Activated T-helper 17 cell treated with anti-CD3 and anti-CD28 coated beads, Interleukin-2, amount 50 U/mL, for 72 hours (primary cell): ENCODE data around the gene FGF23. TPM values are rescaled to one million over a fixed set of nuclear protein-coding genes. Genes with fewer than 3 reads are reported as not detected.
A peak's percentile ranks its signal among the peaks of the same experiment; 100 is the strongest.
"Not testable (repeated sequence)": the region's sequence is repeated elsewhere in the genome, so short reads cannot be mapped to it uniquely, and the experiment has no call there.

Source experiments
- ATAC-seq: fragments of 150-1000 bp; cut with Tn5 transposase; replicated peaks from 2 replicates; pipeline ENCODE4 v1.10.0; 2021; ENCODE audit warnings: mild to moderate bottlenecking, moderate library complexity
- H3K27ac Mint-ChIP-seq: one replicate; pipeline ENCODE4 v1.8.0; 2022; ENCODE audit warnings: mixed read lengths
- H3K27me3 Mint-ChIP-seq: one replicate; pipeline ENCODE4 v1.8.0; 2022; ENCODE audit warnings: mixed read lengths
- H3K36me3 Mint-ChIP-seq: one replicate; pipeline ENCODE4 v1.8.0; 2022; ENCODE audit warnings: low read depth, mild to moderate bottlenecking, mixed read lengths
- H3K4me1 Mint-ChIP-seq: one replicate; pipeline ENCODE4 v1.8.0; 2022; ENCODE audit warnings: mixed read lengths
- H3K4me3 Mint-ChIP-seq: one replicate; pipeline ENCODE4 v1.8.0; 2022; ENCODE audit warnings: mild to moderate bottlenecking, mixed read lengths
- H3K9me3 Mint-ChIP-seq: one replicate; pipeline ENCODE4 v1.8.0; 2022; ENCODE audit warnings: mixed read lengths
- total RNA-seq, 2 donors: library from RNA; stranded (reverse); gene quantifications; one replicate each; pipeline ENCODE4 v1.2.3, GENCODE V29; 2022

The FGF23 gene
- total RNA-seq, result not detected

DNA sequence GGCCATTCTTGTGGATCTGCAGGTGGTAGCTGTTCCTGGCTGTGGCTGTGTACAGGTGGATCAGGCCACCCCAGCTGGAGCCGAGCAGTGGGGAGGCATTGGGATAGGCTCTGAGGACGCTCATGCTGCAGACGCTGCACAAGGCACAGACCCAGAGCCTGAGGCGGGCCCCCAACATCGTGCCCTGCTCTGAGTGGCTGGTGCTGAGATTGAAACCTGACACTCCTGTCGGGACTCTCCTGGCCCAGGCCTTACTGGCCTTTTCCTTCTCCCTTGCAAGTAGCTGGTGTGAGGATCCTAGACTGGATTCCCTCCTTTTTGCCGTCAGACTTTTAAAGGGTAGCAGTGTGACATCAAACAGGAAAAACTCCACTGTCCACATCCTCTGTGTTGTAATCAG, at the start of gene FGF23:
Gene FGF23 (minus strand): TSS at position 308 of the 400 bp plus-strand sequence. CDS start 130 bp downstream, at position 178.
- Mint-ChIP-seq H3K9me3 (no peaks in the 10 kb centered on the region), H3K36me3 (no peaks in the 10 kb centered on the region), H3K27ac (no peak within 1 kb of the TSS), H3K4me3 (no peak within 1 kb of the TSS), H3K27me3 (peaks cover 23% of the 10 kb centered on the region), H3K4me1 (no peaks in the 10 kb centered on the region)
- ATAC-seq, result no peak

DNA sequence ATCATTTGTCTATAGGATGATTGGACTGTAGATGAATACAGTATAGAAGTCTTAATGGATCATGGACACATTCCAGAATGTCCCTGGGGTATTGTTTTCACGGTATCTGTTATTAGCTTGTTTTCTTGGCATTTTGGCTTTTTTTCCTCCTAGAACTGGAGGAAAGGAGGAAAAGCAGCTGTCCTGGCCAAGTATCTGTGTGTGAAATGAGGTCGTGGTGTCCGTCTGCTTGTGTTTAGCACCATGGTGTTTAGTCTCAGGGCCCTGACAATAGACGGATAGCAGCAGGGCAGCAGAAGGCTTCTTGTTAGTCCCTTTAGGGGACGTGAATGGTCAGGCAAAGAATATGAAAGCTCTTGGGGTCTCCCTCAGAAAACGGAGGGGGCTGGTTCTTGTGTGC, 44.9 kb upstream of the FGF23 start:
- Mint-ChIP-seq H3K27me3 (peaks cover 4% of the 10 kb centered on the region), H3K4me3 (no peak overlapping the region), H3K27ac (no peak overlapping the region), H3K9me3 (no peaks in the 10 kb centered on the region), H3K36me3 (no peaks in the 10 kb centered on the region), H3K4me1 (peaks cover 4% of the 10 kb centered on the region)
- ATAC-seq, result no peak

DNA sequence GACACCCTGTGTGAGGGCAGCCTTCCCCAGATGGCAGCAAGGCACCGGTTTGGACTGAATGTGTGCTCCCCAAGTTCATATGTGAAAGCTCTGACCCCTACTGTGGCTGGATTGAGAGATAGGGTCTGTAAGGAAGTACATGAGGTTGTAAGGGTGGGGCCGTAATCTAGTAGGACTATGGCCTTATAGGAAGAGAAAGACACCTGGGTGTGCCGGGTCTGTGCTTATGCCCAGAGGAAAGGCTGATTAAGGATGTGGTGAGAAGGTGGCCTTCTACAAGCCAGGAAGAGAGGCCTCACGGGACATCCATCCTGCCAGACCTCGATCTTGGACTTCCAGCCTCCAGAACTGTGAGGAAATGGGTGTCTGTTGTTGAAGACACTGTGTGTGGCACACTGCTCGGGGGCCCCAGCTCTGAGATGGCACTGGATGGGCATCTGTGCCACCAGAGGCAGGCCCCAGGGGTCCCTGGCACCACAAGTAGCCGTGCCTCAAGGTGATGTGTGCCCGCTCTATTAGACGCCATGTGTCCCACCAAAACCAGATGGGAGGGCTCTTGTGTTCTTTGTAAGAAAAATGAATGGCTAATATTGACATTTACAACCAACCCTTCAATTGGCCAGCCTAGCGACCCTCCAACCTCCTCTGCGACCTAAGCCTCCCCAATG, 44.1 kb upstream of the FGF23 start:
- H3K9me3 Mint-ChIP-seq, result no peaks in the 10 kb centered on the region

DNA sequence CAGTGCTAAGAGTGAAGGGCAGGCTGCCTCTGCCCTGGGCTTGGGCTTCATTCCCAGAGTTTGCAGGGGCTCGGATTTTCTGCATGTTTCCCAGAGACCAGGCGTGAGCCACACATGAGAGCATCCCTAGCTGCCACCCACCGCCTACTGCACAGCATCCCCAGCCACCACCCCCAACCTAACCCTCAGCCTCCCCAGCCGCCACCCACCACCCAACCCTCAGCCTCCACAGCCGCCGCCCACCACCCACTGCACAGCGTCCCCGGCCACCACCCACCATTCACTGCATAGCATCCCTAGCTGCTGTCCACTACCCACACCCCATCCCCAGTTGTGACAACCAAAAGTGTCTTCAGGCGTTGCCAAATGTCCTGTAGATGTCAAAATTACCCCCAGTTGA, 43.5 kb upstream of the FGF23 start:
- peaks cover 4% of the 10 kb centered on the region for H3K4me1 Mint-ChIP-seq
- ATAC-seq, result no peak
- H3K27ac Mint-ChIP-seq, result no peak overlapping the region
- H3K4me3 Mint-ChIP-seq, result no peak overlapping the region
- H3K27me3 Mint-ChIP-seq, result peaks cover 4% of the 10 kb centered on the region
- H3K36me3 Mint-ChIP-seq, result no peaks in the 10 kb centered on the region
- no peaks in the 10 kb centered on the region for H3K9me3 Mint-ChIP-seq

More for the DNA sequence above, 44.1 kb upstream of the FGF23 start:
- H3K27me3 Mint-ChIP-seq, result peaks cover 4% of the 10 kb centered on the region
- peaks cover 4% of the 10 kb centered on the region for H3K4me1 Mint-ChIP-seq
- no peak overlapping the region for H3K4me3 Mint-ChIP-seq
- no peak overlapping the region for H3K27ac Mint-ChIP-seq
- no peak for ATAC-seq
- no peaks in the 10 kb centered on the region for H3K36me3 Mint-ChIP-seq

DNA sequence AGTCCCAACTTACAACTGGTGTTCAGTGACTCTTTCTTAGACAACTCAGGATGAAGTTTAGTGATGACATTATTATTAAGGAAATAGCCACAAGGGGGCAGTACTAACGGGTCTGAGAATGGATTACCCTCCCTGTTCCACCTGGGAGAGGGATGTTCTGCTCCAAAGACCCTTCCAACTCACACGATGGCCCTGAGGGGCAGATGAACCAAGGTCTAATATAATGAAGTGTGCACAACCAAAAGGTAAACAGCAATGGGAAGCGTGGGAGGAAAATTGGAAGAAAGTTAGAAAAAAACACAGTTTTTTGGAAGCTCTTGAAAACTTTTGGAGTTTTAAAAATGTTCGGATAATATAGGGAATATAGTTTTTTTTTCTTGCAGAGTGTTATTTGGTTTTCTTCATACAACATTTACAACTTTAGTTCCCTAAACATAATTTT, 42.1 kb upstream of the FGF23 start:
- peaks cover 8% of the 10 kb centered on the region for H3K27me3 Mint-ChIP-seq
- ATAC-seq, result peak; percentile 51
- H3K9me3 Mint-ChIP-seq, result no peaks in the 10 kb centered on the region
- H3K27ac Mint-ChIP-seq, result no peak overlapping the region
- no peaks in the 10 kb centered on the region for H3K36me3 Mint-ChIP-seq
- peaks cover 4% of the 10 kb centered on the region for H3K4me1 Mint-ChIP-seq
- no peak overlapping the region for H3K4me3 Mint-ChIP-seq

DNA sequence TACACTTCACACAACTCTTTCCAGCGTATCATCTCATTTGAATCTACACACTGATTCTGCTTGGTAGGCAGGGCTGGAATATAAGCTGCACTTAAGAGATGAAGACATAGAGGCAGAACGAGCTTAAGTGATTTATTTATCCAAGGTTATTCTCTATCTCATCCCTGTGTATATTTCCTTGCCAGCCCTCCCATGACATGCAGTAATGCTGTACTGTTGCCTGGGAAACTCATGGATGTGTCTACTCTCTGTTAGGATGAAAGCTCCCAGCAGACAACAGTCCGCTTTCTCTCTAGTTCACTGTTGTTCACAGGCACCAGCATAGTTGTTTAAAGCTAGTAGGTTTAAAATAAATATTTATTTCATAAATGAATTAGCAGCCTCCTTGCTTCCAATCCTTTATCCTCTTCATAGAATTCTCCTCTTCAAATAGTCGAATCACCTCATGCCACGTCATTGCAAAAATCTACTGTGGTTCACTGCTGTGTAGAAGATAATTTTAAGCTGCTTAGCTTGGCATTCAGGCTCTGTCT, 40.7 kb upstream of the FGF23 start:
- H3K36me3 Mint-ChIP-seq, result no peaks in the 10 kb centered on the region
- H3K4me3 Mint-ChIP-seq, result no peak overlapping the region
- peaks cover 8% of the 10 kb centered on the region for H3K4me1 Mint-ChIP-seq
- H3K27me3 Mint-ChIP-seq, result peaks cover 11% of the 10 kb centered on the region
- H3K27ac Mint-ChIP-seq, result no peak overlapping the region
- H3K9me3 Mint-ChIP-seq, result no peaks in the 10 kb centered on the region
- no peak for ATAC-seq

DNA sequence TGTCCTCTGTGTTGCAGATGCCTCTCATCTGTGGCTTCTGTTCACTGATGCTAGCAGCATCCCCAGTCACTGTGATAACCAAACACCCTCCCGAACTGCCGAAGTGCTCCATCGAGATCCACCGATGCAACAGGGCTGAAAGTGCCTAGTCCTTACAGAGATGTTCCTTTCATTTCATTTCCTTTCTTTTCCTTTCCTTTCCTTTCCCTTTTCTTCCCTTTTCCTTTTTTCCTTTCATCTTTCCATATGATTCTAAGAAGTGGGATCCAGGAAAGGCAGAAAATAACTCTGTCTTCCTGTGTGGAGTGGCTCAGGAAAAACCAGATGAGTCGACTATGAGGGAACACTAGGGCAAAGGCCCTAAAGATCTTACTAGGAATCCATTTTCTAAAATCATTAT, 39.4 kb upstream of the FGF23 start:
- Mint-ChIP-seq H3K4me3 (no peak overlapping the region), H3K27me3 (peaks cover 11% of the 10 kb centered on the region), H3K36me3 (no peaks in the 10 kb centered on the region), H3K9me3 (no peaks in the 10 kb centered on the region), H3K4me1 (peaks cover 8% of the 10 kb centered on the region), H3K27ac (no peak overlapping the region)
- ATAC-seq, result no peak

DNA sequence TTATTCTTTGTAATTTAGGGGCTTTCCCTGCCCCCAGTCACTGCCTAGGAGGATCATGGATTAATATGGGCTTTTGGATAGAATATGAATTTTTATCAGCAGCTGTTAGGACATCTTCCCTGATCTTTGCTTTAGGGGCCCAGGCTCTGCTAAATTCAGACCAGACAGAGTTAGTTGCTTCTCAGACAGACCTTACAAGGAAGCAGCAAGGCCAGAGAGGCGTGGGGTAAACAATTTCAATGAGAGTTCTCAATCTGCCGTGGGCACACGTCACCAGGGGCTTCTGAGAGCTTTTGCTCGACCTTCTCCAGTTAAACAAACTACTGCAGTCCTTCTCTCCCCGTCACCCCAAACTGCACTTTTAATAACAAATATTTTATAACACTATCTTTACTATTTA, 38.4 kb upstream of the FGF23 start:
- Mint-ChIP-seq H3K4me1 (peaks cover 8% of the 10 kb centered on the region), H3K27me3 (peaks cover 11% of the 10 kb centered on the region), H3K27ac (no peak overlapping the region), H3K4me3 (no peak overlapping the region), H3K36me3 (no peaks in the 10 kb centered on the region), H3K9me3 (no peaks in the 10 kb centered on the region)
- no peak for ATAC-seq

DNA sequence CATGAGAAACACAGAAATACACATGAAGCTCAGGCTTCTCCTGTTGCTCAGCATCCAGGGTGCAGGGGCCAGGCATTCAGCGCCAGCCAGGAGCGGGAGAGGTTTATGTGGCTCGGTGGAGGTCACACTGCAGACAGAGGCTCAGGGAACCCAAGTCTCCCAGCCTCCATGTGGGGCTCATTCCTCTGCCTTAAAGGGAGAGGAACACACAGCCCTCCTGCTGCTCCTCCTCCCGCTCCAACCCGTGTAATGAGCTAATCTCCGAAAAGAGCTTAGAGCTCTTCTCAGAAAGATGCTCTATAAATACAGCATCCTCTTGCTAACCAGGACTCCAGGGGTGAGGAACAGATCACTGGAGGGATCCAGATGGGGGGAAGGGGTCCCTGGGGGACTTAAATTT, 37.9 kb upstream of the FGF23 start:
- H3K27me3 Mint-ChIP-seq, result peaks cover 11% of the 10 kb centered on the region
- no peak overlapping the region for H3K4me3 Mint-ChIP-seq
- H3K9me3 Mint-ChIP-seq, result no peaks in the 10 kb centered on the region
- ATAC-seq, result no peak
- H3K4me1 Mint-ChIP-seq, result peaks cover 8% of the 10 kb centered on the region
- no peak overlapping the region for H3K27ac Mint-ChIP-seq
- H3K36me3 Mint-ChIP-seq, result no peaks in the 10 kb centered on the region

DNA sequence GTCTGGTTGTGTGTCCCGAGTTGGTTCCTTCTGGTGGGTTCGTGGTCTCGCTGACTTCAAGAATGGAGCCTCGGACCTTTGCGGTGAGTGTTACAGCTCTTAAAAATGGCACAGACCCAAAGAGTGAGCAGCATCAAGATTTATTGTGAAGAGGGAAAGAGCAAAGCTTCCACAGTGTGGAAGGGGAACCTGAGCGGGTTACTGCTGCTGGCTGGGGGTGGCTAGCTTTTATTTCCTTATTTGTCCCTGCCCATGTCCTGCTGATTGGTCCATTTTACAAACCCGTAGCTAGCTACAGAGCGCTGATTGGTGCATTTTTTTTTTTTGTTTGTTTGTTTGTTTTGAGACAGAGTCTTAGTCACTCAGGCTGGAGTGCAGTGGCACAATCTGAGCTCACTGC, 36.8 kb upstream of the FGF23 start:
- Mint-ChIP-seq H3K36me3 (no peaks in the 10 kb centered on the region), H3K27ac (no peak overlapping the region), H3K4me3 (no peak overlapping the region), H3K27me3 (peaks cover 8% of the 10 kb centered on the region), H3K4me1 (peaks cover 5% of the 10 kb centered on the region), H3K9me3 (no peaks in the 10 kb centered on the region)
- no peak for ATAC-seq

DNA sequence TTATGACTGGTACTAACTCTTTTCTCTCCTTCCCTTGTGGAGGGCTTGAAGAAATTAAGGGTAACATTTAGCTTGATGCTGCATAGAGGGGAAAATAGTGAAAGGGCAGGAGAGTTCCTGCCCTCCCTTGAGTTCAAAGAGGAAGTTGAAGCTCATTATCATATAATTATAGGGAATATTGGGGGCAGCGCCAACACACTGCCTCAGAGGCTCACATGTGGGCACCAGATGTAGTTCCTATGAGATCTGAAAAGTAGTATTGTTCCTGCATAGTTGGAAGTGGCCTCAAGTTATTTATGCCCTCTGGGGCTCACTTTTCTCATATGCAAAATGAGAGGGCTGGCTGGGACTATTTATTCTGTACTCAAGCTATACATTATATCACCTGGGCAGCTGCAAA, 33.0 kb upstream of the FGF23 start:
- no peak overlapping the region for H3K4me3 Mint-ChIP-seq
- H3K36me3 Mint-ChIP-seq, result no peaks in the 10 kb centered on the region
- peaks cover 5% of the 10 kb centered on the region for H3K4me1 Mint-ChIP-seq
- no peaks in the 10 kb centered on the region for H3K9me3 Mint-ChIP-seq
- peaks cover 8% of the 10 kb centered on the region for H3K27me3 Mint-ChIP-seq
- no peak for ATAC-seq
- H3K27ac Mint-ChIP-seq, result no peak overlapping the region

DNA sequence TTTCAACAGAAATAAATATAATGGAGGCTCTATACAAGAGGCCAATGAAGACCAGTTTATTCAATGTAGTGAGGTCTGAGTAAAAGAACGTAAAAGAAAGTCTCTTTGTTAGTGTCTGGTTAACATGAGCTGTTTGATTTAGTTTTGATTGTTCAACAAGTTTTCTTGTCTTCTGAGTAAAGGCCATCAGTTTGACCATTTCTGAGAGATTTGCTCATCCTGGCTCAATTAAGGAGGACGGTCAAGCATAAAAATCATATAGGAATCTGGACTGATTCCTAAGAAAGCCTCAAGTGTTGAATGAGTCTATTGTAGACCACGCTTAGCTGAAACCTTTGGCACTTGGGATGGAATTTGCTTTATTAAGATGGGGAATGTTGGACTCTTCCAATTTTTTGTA, 32.5 kb upstream of the FGF23 start:
- H3K36me3 Mint-ChIP-seq, result no peaks in the 10 kb centered on the region
- H3K4me3 Mint-ChIP-seq, result no peak overlapping the region
- no peak for ATAC-seq
- peaks cover 5% of the 10 kb centered on the region for H3K4me1 Mint-ChIP-seq
- H3K27ac Mint-ChIP-seq, result no peak overlapping the region
- peaks cover 6% of the 10 kb centered on the region for H3K27me3 Mint-ChIP-seq
- no peaks in the 10 kb centered on the region for H3K9me3 Mint-ChIP-seq

DNA sequence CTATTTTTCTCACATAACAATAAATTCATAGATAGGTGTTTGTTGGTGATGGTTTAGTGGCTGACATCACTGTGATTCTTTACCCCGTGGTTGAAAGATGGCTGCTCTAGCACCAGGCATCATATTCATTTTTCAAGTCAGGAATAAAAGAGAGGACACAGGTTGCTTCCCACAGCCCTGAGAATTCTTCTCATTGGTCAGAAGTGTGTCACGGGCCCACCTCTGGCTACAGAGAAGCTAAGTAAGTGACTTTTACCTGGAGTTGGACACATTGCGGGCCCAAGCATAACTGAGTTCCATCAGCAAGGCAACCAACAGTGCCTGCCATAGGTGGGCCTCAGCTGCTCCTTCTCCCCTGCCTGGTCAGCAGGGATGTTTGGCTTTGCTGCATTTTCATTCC, 27.6 kb upstream of the FGF23 start:
- no peaks in the 10 kb centered on the region for H3K9me3 Mint-ChIP-seq
- no peak overlapping the region for H3K4me3 Mint-ChIP-seq
- no peaks in the 10 kb centered on the region for H3K36me3 Mint-ChIP-seq
- no peaks in the 10 kb centered on the region for H3K4me1 Mint-ChIP-seq
- H3K27me3 Mint-ChIP-seq, result peaks cover 2% of the 10 kb centered on the region
- no peak for ATAC-seq
- no peak overlapping the region for H3K27ac Mint-ChIP-seq

DNA sequence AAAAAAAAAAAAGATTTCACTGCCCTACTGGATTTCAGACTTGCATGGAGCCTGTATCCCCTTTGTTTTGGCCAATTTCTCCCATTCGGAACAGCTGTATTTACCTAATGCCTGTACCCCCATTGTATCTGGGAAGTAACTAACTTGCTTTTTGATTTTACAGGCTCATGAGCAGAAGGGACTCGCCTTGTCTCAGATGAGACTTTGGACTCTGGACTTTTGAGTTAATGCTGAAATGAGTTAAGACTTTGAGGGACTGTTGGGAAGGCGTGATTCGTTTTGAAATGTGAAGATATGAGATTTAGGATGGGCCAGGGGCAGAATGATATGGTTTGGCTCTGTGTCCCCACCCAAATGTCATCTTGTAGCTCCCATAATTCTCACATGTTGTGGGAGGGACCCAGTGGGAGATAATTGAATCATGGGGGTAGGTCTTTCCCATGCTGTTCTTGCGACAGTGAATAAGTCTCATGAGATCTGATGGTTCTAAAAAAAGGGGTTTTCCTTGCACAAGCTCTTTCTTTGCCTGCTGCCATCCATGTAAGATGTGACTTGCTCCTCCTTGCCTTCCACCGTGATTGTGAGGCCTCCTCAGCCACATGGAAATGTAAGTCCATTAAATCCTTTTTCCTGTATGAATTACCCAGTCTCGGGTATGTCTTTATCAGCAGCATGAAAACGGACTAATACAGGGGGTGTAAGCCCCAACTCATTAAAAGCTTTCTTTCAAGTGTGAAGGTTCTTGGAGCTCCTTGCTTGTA, 25.5 kb upstream of the FGF23 start:
- not testable (repeated sequence) for H3K4me1 Mint-ChIP-seq, H3K9me3 Mint-ChIP-seq, H3K4me3 Mint-ChIP-seq, ATAC-seq, H3K27ac Mint-ChIP-seq, H3K36me3 Mint-ChIP-seq
- H3K27me3 Mint-ChIP-seq, result peaks cover 11% of the 10 kb centered on the region

DNA sequence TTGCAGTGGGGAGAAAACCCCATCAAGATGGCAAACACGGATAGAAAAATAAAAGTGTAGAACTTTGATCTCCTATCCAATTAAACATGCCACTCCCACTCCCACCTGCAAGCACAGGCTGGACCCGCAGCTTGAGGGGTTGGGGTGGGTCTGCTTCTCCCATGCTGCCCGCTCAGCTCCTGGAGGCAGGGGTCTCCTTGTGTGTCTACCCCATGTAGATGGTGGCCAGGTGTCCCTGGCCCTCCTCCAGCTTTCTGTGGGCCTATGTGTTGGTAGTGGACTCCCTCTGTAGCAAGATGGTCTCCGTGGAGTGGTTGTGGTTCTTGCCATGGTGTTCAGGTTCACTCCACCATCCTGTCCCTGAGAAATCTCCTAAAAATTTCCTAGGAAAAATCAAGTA, 23.5 kb upstream of the FGF23 start:
- H3K27ac Mint-ChIP-seq, result no peak overlapping the region
- H3K9me3 Mint-ChIP-seq, result no peaks in the 10 kb centered on the region
- no peaks in the 10 kb centered on the region for H3K4me1 Mint-ChIP-seq
- no peak for ATAC-seq
- H3K27me3 Mint-ChIP-seq, result peaks cover 13% of the 10 kb centered on the region
- no peaks in the 10 kb centered on the region for H3K36me3 Mint-ChIP-seq
- H3K4me3 Mint-ChIP-seq, result no peak overlapping the region
